GM12892 (cell line): ENCODE results near the gene TRAPPC1.

Experiments used
- POLR2A ChIP-seq: IDR thresholded peaks from 2 replicates; pipeline ENCODE4 v1.6.1; 2011; ENCODE audit warnings: low read depth, low read length, control low read depth
- POLR2AphosphoS5 ChIP-seq: IDR thresholded peaks from 2 replicates; pipeline ENCODE4 v1.6.1; 2011; ENCODE audit warnings: low read depth, low read length, control low read depth
- TAF1 ChIP-seq: IDR thresholded peaks from 2 replicates; pipeline ENCODE4 v1.6.1; 2011; ENCODE audit warnings: low read depth, mild to moderate bottlenecking, control low read depth, low read length, borderline replicate concordance

DNA sequence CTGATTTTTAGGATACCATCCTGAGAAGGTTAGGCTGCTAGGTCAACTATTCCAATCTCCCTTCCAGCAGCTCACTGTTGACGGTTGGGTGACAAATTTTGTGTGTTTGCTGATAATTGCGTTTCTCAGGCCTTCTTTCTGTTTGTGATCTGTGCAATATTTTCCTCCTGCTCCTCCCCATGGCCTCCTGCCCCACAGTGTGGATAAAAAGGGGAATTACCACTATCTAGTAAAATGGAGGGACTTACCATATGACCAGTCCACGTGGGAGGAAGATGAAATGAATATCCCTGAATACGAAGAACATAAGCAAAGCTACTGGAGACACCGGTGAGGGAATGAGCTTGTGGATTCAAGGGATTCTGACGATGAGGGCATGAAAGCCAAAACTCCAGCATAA is 34.0 kb downstream of the TRAPPC1 start:
- no peak for TF ChIP-seq POLR2AphosphoS5
- no peak for TF ChIP-seq POLR2A
- TF ChIP-seq TAF1: no peak
